ENCODE measurements around the gene ZAP70.
"Not testable (repeated sequence)": the region's sequence is repeated elsewhere in the genome, so short reads cannot be mapped to it uniquely, and the experiment has no call there.

ZAP70 gene

DNA sequence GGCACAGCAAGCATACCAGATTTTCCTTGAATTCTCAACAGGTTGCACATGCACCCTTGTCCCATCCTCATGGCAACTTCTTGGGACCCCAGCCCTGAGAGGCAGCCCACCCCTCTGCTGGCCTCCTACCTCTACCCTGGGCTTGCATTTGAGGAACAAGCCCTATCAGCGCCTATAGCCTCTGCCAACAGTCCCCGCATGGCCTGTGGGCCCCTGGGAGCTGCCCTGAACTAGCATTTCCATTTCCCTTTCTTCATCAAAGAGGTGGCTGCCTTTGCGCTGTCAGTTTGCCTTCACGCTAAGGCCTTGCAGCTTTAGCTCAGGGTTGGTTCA is 5.4 kb upstream of the ZAP70 start:
- Histone ChIP-seq H3K4me3 (ENCODE audit: low read depth, low read length) (no peak overlapping the region), H3K27ac (ENCODE audit: low read depth, low read length) (no peak overlapping the region), H3K79me2 (ENCODE audit: control insufficient read depth, insufficient read depth, low read length, unreplicated experiment) (no peaks in the 10 kb centered on the region), H3K4me1 (ENCODE audit: control insufficient read depth, insufficient read depth, low read length, unreplicated experiment) (no peaks in the 10 kb centered on the region), H3K27me3 (ENCODE audit: insufficient read depth, low read length) (peaks cover 16% of the 10 kb centered on the region), H3K36me3 (ENCODE audit: insufficient read depth, low read length) (no peaks in the 10 kb centered on the region), H2AFZ (ENCODE audit: low read length, unreplicated experiment) (no peak overlapping the region)

DNA sequence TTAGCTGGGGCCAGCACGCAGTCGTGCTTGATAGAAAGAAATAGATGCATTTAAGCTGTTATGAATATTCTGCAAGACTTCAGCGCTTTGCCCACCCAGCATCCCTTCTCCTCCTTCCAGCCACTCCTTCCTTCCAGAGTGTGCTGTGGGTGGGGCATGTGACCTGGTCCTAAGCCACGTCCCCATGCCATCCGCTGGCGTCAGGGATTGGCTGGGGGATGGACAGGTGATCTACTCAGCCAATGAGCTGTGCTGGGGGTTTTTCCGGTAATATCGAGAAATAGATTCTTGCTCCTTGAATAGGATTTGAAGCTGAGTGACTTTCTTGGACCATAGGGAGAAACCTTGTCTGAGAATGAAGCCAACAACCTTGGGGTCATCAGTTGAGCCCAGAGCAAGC is 4.8 kb upstream of the ZAP70 start:
- Histone ChIP-seq H3K79me2 (ENCODE audit: control insufficient read depth, insufficient read depth, low read length, unreplicated experiment) (no peaks in the 10 kb centered on the region), H3K4me1 (ENCODE audit: control insufficient read depth, insufficient read depth, low read length, unreplicated experiment) (no peaks in the 10 kb centered on the region), H3K4me3 (ENCODE audit: low read depth, low read length) (no peak overlapping the region), H3K27me3 (ENCODE audit: insufficient read depth, low read length) (peaks cover 16% of the 10 kb centered on the region), H2AFZ (ENCODE audit: low read length, unreplicated experiment) (no peak overlapping the region), H3K36me3 (ENCODE audit: insufficient read depth, low read length) (no peaks in the 10 kb centered on the region), H3K27ac (ENCODE audit: low read depth, low read length) (no peak overlapping the region)

DNA sequence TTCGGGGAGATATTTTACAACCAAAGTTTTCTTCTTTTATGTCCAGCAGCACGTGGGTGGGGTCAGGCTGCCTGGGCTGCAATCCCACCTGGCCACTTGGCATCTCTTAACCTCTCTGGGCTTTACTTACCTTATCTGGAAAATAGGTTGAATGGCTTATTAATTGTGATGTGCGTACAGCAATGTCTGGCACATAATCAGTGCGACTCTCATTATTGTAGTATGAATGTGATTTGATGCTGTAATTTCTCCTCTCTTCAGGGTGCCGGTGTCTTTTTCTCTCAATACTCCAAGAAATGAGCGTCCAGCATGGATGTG is 2.0 kb upstream of the ZAP70 start:
- H2AFZ ChIP-seq (ENCODE audit: low read length, unreplicated experiment) = no peak overlapping the region
- no peak overlapping the region for H3K4me3 ChIP-seq (ENCODE audit: low read depth, low read length)
- H3K27ac ChIP-seq (ENCODE audit: low read depth, low read length) = no peak overlapping the region
- no peaks in the 10 kb centered on the region for H3K79me2 ChIP-seq (ENCODE audit: control insufficient read depth, insufficient read depth, low read length, unreplicated experiment)
- H3K36me3 ChIP-seq (ENCODE audit: insufficient read depth, low read length) = no peaks in the 10 kb centered on the region
- H3K4me1 ChIP-seq (ENCODE audit: control insufficient read depth, insufficient read depth, low read length, unreplicated experiment) = no peaks in the 10 kb centered on the region
- peaks cover 16% of the 10 kb centered on the region for H3K27me3 ChIP-seq (ENCODE audit: insufficient read depth, low read length)

DNA sequence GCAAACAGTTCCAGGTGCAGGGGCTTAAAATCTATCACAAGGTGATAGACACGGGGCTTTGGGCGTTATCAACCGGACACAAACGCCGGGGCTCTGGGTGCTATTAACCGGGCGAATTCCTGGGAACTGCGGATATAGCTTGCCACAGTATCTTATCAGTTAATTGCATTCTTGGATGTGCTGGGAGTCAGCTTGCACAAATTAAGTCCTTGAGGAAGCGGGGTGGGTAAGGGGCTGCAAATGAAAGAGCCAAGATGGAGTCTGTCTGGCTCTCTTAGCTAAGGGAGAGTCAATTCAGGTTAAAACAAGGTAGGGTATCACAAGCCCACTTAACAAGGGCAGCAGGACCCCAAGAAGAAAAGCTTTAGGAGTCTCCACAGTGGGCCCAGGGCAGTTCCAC is 1.2 kb upstream of the ZAP70 start:
- not testable (repeated sequence) for H3K79me2 ChIP-seq (ENCODE audit: control insufficient read depth, insufficient read depth, low read length, unreplicated experiment); H3K4me3 ChIP-seq (ENCODE audit: low read depth, low read length); H2AFZ ChIP-seq (ENCODE audit: low read length, unreplicated experiment); H3K4me1 ChIP-seq (ENCODE audit: control insufficient read depth, insufficient read depth, low read length, unreplicated experiment); H3K27ac ChIP-seq (ENCODE audit: low read depth, low read length); H3K36me3 ChIP-seq (ENCODE audit: insufficient read depth, low read length)
- peaks cover 16% of the 10 kb centered on the region for H3K27me3 ChIP-seq (ENCODE audit: insufficient read depth, low read length)

DNA sequence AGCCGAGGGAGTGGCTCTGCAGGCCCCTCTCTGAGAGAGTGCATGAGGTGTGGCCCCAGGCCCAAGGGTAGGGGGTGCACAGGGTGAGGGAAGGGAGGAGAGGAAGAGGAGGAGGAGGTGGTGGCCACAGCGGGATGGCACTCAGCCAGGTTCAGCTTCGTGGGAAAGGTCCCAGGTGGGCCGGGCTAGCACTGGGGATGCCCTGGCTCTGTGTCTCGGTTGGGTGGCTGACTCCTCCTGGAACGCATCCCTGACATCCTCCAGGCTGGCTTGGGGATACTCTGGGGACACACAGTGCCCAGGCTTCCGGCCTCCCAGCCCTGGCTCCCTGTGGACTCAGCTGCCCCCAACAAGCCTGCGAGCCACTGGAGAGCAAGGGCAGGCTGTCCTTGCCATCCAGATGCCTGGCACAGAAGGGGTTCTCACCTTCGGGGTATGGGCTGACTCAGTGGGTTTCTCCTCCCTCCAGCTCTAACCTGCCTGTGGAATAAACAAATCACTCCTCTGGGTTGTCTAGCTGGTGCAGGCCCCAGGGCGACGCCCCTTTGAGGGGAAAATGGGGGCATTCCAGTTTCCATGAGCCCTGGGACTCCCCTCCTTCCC is 582 bp upstream of the ZAP70 start:
- no peaks in the 10 kb centered on the region for H3K36me3 ChIP-seq (ENCODE audit: insufficient read depth, low read length)
- peaks cover 11% of the 10 kb centered on the region for H3K27me3 ChIP-seq (ENCODE audit: insufficient read depth, low read length)
- H3K4me3 ChIP-seq (ENCODE audit: low read depth, low read length) = no peak overlapping the region
- no peak overlapping the region for H2AFZ ChIP-seq (ENCODE audit: low read length, unreplicated experiment)
- H3K4me1 ChIP-seq (ENCODE audit: control insufficient read depth, insufficient read depth, low read length, unreplicated experiment) = no peaks in the 10 kb centered on the region
- no peaks in the 10 kb centered on the region for H3K79me2 ChIP-seq (ENCODE audit: control insufficient read depth, insufficient read depth, low read length, unreplicated experiment)
- no peak overlapping the region for H3K27ac ChIP-seq (ENCODE audit: low read depth, low read length)

DNA sequence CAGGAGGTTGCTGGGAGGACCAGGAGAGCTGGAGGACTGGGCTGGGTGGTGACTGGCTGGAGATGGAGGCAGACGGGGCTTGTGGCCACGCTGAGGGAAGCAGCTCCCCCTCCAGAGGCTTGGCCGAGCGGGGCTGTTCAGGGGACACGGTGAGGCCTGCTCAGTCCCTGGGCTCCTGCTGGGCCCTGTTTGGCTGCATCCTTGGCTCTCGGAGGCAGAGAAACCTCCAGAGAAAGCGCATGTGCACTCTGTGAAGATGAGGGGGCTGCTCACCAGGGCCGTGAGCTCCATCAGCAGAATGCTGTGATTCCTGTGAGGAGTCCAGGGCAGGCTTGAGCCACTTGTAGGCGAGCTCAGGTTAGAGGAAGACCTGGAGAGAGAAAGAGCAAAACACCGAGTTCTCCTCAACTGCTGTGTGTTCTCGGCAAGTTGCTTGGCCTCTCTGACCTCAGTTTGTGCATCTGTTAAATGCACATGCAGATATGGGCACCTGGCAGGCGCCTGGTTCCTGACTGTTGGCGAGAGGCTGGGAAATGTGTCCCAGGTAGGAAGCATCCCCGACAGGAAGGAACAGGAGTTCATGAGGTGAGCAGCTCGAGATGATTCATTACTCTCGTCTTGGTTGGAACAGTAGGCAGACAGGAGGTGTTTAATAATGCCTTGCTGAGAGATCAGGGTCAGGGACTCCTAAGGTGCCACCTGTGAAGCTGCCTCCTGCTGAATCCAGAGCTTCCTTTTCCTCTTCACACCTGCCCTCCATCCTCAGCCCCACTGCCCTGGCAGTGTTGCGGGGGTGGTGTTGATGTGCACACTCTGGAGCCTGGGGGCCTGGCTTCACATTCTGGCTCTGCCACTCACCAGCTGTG is 941 bp downstream of the ZAP70 start:
- Histone ChIP-seq H3K27ac (ENCODE audit: low read depth, low read length) (no peak overlapping the region), H3K79me2 (ENCODE audit: control insufficient read depth, insufficient read depth, low read length, unreplicated experiment) (no peaks in the 10 kb centered on the region), H3K27me3 (ENCODE audit: insufficient read depth, low read length) (no peaks in the 10 kb centered on the region; the same call in 1 of the 2 replicates), H3K4me3 (ENCODE audit: low read depth, low read length) (no peak overlapping the region), H3K36me3 (ENCODE audit: insufficient read depth, low read length) (no peaks in the 10 kb centered on the region), H3K4me1 (ENCODE audit: control insufficient read depth, insufficient read depth, low read length, unreplicated experiment) (no peaks in the 10 kb centered on the region), H2AFZ (ENCODE audit: low read length, unreplicated experiment) (no peak overlapping the region)

DNA sequence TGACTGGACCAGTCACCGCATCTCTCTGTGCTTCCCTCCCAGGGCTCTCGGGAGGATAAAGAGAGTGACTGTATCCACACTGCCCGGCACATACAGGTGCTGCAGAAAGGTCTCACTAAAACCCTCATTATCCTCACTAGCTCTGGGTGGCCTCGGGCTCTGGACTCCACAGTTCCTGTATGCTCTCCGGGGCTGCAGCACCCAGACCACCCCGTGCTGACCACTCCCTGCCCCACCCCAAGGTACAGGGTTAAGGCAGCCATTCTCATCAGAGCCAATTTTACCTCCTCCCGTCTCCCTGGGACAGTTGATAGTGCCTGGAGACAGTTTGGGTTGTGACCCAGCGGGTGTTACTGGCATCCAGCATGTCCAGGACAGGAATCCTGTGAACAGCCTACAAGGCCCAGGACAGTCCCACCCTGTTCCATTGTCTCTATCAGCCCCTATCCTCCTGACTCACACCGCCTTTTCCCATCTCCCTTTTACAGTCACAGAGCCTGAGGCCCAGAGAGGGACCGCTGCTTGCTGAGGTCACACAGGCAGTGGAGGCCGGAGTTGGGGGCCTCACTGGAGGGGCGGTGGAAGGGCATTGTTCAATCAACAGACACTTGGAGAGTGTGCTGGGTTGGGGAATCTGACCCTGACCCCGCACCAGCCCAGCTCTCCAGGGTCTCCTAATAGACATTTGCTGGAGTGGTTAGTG is 1.7 kb downstream of the ZAP70 start:
- no peaks in the 10 kb centered on the region for H3K4me1 ChIP-seq (ENCODE audit: control insufficient read depth, insufficient read depth, low read length, unreplicated experiment)
- no peaks in the 10 kb centered on the region for H3K27me3 ChIP-seq (ENCODE audit: insufficient read depth, low read length)
- H3K79me2 ChIP-seq (ENCODE audit: control insufficient read depth, insufficient read depth, low read length, unreplicated experiment) = no peaks in the 10 kb centered on the region
- no peak overlapping the region for H2AFZ ChIP-seq (ENCODE audit: low read length, unreplicated experiment)
- H3K36me3 ChIP-seq (ENCODE audit: insufficient read depth, low read length) = no peaks in the 10 kb centered on the region
- H3K4me3 ChIP-seq (ENCODE audit: low read depth, low read length) = no peak overlapping the region
- H3K27ac ChIP-seq (ENCODE audit: low read depth, low read length) = no peak overlapping the region

DNA sequence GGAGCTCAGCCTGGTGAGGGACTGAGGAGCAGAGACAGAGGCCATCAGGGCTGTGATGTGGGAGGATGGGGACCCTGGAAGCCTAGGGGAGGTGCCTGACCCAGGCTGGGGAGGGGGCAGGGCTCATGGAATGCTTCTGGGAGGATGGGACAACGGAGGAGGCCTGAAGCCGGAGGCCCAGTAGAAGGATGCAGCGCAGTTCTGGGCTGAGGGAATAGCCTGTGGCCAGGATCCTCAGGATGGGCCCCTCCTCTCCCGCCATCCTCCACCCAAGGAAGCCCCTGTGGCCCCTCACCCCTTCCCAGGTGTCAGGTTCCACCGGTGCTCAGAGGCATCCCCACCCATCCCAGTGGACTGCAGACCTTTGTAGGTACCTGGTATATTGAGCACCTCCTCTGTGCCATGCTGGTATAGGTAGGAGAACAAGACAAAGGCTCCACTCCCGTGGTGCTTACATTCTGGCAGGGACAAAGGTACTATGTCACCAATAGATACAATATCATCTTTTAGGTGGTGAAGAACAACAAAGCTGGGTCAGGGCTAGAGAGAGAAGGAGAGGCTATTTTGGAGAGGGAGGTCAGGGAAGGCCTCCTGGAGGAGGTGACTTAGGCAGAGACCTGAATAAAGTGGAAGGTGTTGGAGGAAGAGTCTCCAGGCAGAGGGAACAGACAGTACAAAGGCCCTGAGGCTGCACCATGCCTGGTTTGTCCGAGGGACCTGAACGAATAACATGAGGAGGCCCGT is 2.7 kb downstream of the ZAP70 start:
- Histone ChIP-seq H3K27me3 (ENCODE audit: insufficient read depth, low read length) (no peaks in the 10 kb centered on the region), H3K27ac (ENCODE audit: low read depth, low read length) (no peak overlapping the region), H2AFZ (ENCODE audit: low read length, unreplicated experiment) (no peak overlapping the region), H3K36me3 (ENCODE audit: insufficient read depth, low read length) (no peaks in the 10 kb centered on the region), H3K4me1 (ENCODE audit: control insufficient read depth, insufficient read depth, low read length, unreplicated experiment) (no peaks in the 10 kb centered on the region), H3K4me3 (ENCODE audit: low read depth, low read length) (no peak overlapping the region), H3K79me2 (ENCODE audit: control insufficient read depth, insufficient read depth, low read length, unreplicated experiment) (no peaks in the 10 kb centered on the region)

DNA sequence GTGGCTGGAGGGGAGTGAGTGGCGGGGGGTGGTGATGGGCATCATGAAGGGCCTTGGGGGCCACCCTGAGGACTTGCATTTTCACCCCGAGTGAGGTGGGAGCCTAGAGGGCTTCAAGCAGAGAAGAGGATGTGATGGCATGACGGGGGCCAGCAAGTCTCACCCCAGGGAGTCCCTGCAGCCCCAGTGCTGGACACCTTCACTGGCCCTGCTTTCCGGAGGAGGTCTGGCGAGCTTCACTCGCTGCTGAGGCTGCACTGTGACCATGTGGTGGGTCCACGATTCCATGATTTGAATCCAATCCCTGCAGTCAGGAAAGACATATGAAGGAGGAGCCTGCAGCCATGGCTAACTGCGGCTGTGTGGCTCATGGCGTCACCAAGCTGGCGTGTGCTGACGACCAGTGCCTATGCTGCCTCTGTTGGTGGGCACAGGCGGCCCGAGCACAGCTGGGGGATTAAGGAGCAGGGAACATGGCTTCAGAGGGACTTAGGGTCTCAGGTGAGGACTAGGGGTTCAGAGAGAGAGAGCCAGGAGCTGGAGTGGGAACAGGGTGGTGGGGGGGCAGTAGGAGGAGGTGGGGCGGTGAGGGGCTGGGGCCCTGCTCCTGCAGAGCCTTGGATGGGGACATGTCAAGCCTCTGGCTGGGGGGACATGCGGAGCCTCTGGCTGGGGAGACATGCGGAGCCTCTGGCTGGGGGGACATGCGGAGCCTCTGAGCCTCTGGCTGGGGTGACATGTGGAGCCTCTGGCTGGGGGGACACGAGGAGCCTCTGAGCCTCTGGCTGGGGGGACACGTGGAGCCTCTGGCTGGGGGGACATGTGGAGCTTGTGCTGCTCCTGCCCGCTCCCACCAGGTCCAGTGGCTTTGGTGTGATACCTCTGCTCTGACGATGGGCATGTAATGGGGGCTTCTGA is 3.6 kb downstream of the ZAP70 start:
- no peaks in the 10 kb centered on the region for H3K4me1 ChIP-seq (ENCODE audit: control insufficient read depth, insufficient read depth, low read length, unreplicated experiment)
- no peak overlapping the region for H2AFZ ChIP-seq (ENCODE audit: low read length, unreplicated experiment)
- H3K36me3 ChIP-seq (ENCODE audit: insufficient read depth, low read length) = no peaks in the 10 kb centered on the region
- no peaks in the 10 kb centered on the region for H3K27me3 ChIP-seq (ENCODE audit: insufficient read depth, low read length)
- H3K27ac ChIP-seq (ENCODE audit: low read depth, low read length) = no peak overlapping the region
- no peaks in the 10 kb centered on the region for H3K79me2 ChIP-seq (ENCODE audit: control insufficient read depth, insufficient read depth, low read length, unreplicated experiment)
- no peak overlapping the region for H3K4me3 ChIP-seq (ENCODE audit: low read depth, low read length)

DNA sequence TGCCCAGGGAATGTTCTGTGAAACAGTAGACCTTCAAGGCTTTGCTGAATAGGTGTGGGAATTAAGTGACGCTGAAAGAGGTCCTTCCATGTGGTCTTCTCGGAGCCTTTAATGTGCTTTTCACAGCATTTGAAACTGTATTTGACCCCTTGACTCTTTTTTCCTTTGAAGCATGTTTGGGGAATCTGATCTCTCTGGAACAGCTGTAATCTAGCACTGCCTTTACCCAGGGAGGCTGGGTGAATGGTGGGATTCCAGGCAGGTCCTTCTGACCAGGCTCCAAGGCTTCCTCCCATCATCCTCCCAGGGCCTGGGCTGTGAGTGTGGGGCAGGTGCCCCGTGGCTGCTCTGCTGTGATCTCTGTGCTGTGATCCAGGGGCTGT is 4.2 kb downstream of the ZAP70 start:
- Histone ChIP-seq H3K36me3 (ENCODE audit: insufficient read depth, low read length) (no peaks in the 10 kb centered on the region), H3K27ac (ENCODE audit: low read depth, low read length) (no peak overlapping the region), H3K4me3 (ENCODE audit: low read depth, low read length) (no peak overlapping the region), H3K79me2 (ENCODE audit: control insufficient read depth, insufficient read depth, low read length, unreplicated experiment) (no peaks in the 10 kb centered on the region), H3K4me1 (ENCODE audit: control insufficient read depth, insufficient read depth, low read length, unreplicated experiment) (no peaks in the 10 kb centered on the region), H3K27me3 (ENCODE audit: insufficient read depth, low read length) (peaks cover 4% of the 10 kb centered on the region; the same call in 1 of the 2 replicates), H2AFZ (ENCODE audit: low read length, unreplicated experiment) (no peak overlapping the region)

Data from ACC112 (cell line).